Measurements from ENCODE around the gene ALPP.
"Not testable (repeated sequence)": the region's sequence is repeated elsewhere in the genome, so short reads cannot be mapped to it uniquely, and the experiment has no call there.

Gene ALPP

DNA sequence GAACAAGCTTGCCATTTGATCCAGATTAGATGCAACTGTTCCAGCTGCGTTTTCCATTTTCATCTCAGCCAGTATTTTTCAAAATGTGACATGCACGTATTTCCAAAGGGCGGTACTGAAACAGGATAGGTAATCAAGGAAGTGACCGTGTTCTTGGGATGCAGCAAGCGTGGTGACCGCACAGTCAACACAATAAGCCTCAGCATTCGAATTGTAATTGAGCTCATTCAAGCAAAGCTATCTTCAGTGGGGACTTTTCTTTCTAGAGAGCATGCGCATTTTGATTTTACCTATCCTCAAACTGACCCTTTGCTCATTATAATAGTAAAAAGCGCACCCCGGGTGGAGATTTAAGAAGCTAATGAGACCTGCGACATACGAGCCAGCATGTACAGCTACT is 3.4 kb upstream of the ALPP start:
- peak; percentile 59 for DNase-seq (ENCODE audit: low read depth, low spot score)
- no peak for TF ChIP-seq YY1 (IDR thresholded peaks at IDR 0.05; ENCODE audit: insufficient read depth, insufficient read length)
- TF ChIP-seq ZNF274 (IDR thresholded peaks at IDR 0.05; ENCODE audit: low read depth, low read length), result no peak
- TF ChIP-seq SUZ12 (IDR thresholded peaks at IDR 0.05; ENCODE audit: extremely low read depth, insufficient read depth, insufficient read length), result no peak
- Histone ChIP-seq H3K4me1 (ENCODE audit: insufficient read depth, insufficient read length) (peaks cover 6% of the 10 kb centered on the region), H3K9ac (ENCODE audit: insufficient read length, low read depth) (no peak overlapping the region), H3K9me3 (ENCODE audit: insufficient read depth, low read length) (no peaks in the 10 kb centered on the region), H3K27me3 (ENCODE audit: insufficient read depth, insufficient read length) (no peaks in the 10 kb centered on the region), H3K4me3 (ENCODE audit: insufficient read length, low read depth) (no peak overlapping the region), H3K36me3 (ENCODE audit: insufficient read depth, insufficient read length, low read length) (no peaks in the 10 kb centered on the region)

- no peaks in the 10 kb centered on the region for H3K9me3 ChIP-seq (ENCODE audit: insufficient read depth, low read length)
- DNase-seq (ENCODE audit: low read depth, low spot score), result no peak
Observed at GRCh38 chr2:232376260-232376659, 2.3 kb upstream of the ALPP start.

DNA sequence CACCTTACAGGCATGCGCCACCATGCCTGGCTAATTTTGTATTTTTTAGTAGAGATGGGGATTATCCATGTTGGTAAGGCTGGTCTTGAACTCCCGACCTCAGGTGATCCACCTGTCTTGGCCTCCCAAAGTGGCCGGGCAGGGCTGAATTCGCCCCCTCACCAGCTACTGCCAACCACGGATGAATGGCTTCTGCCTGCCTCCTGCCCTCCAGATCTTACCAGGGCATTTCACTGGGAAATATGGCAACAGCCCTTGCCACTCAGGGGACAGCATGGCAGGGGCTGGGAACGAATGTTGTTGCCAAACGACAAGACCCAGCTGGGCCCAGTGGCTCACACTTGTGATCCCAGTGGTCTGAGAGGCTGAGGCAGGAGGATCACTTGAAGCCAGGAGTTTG is 1.8 kb upstream of the ALPP start:
- DNase-seq (ENCODE audit: low read depth, low spot score), result no peak
- Histone ChIP-seq H3K36me3 (ENCODE audit: insufficient read depth, insufficient read length, low read length) (no peaks in the 10 kb centered on the region), H3K9me3 (ENCODE audit: insufficient read depth, low read length) (no peaks in the 10 kb centered on the region), H3K4me1 (ENCODE audit: insufficient read depth, insufficient read length) (peaks cover 6% of the 10 kb centered on the region), H3K9ac (ENCODE audit: insufficient read length, low read depth) (no peak overlapping the region), H3K4me3 (ENCODE audit: insufficient read length, low read depth) (no peak overlapping the region), H3K27me3 (ENCODE audit: insufficient read depth, insufficient read length) (no peaks in the 10 kb centered on the region)
- TF ChIP-seq YY1 (IDR thresholded peaks at IDR 0.05; ENCODE audit: insufficient read depth, insufficient read length) (no peak), SUZ12 (IDR thresholded peaks at IDR 0.05; ENCODE audit: extremely low read depth, insufficient read depth, insufficient read length) (no peak), ZNF274 (IDR thresholded peaks at IDR 0.05; ENCODE audit: low read depth, low read length) (no peak)

More at GRCh38 chr2:232376260-232376659, 2.3 kb upstream of the ALPP start:
- peaks cover 6% of the 10 kb centered on the region for H3K4me1 ChIP-seq (ENCODE audit: insufficient read depth, insufficient read length)
- H3K9ac ChIP-seq (ENCODE audit: insufficient read length, low read depth), result no peak overlapping the region
- H3K4me3 ChIP-seq (ENCODE audit: insufficient read length, low read depth), result no peak overlapping the region
- H3K27me3 ChIP-seq (ENCODE audit: insufficient read depth, insufficient read length), result no peaks in the 10 kb centered on the region
- TF ChIP-seq ZNF274 (IDR thresholded peaks at IDR 0.05; ENCODE audit: low read depth, low read length) (no peak), YY1 (IDR thresholded peaks at IDR 0.05; ENCODE audit: insufficient read depth, insufficient read length) (no peak), SUZ12 (IDR thresholded peaks at IDR 0.05; ENCODE audit: extremely low read depth, insufficient read depth, insufficient read length) (no peak)
- no peaks in the 10 kb centered on the region for H3K36me3 ChIP-seq (ENCODE audit: insufficient read depth, insufficient read length, low read length)

- no peaks in the 10 kb centered on the region for H3K27me3 ChIP-seq (ENCODE audit: insufficient read depth, insufficient read length)
Observed at GRCh38 chr2:232377319-232377718, 1.2 kb upstream of the ALPP start.

DNA sequence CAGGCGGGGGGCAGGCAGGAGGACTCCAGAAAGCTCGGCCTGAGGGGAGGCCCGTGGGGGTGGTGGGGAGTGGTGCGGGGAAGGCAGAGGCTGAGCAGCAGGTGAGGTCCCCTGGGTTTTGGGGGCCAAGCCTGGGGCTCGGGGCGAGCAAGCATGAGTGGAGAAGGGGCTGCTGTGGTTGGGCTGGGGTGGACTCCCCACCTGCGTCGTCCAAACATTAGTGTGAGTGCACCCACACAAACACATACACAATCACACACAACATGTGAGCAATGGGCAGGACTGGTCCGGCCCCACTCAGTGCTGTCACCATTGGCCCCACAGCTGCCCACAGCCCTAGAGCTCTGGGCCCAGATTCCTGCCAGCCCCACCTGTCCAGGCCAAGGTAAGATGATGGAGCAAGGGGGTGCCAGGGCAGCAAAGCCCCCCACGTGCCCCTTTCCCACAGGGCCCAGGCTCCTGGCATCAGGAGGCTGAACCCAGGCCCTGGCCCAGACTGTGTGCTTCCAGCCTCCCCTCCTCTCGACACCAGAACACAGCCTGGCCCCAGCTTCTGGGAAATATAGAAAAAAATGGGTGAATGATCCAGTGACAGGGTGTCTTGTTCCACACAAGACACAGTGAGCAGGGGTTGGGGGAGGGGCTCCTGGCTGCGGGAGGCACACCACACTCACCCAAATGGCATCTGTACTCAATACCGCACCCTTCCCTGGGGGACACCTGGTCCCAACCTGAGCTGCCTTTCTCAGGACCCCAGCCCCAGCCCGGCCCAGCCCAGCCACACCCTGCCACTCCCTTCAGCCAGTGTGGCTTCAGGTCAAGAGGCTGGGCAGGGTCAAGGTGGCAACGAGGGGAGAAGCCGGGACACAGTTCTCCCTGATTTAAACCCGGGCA is 463 bp upstream of the ALPP start:
- DNase-seq (ENCODE audit: low read depth, low spot score), result no peak
- Histone ChIP-seq H3K9me3 (ENCODE audit: insufficient read depth, low read length) (no peaks in the 10 kb centered on the region), H3K4me1 (ENCODE audit: insufficient read depth, insufficient read length) (peaks cover 6% of the 10 kb centered on the region), H3K9ac (ENCODE audit: insufficient read length, low read depth) (peak overlapping the region; percentile 21), H3K4me3 (ENCODE audit: insufficient read length, low read depth) (no peak overlapping the region), H3K36me3 (ENCODE audit: insufficient read depth, insufficient read length, low read length) (no peaks in the 10 kb centered on the region), H3K27me3 (ENCODE audit: insufficient read depth, insufficient read length) (no peaks in the 10 kb centered on the region)
- no peak for TF ChIP-seq YY1 (IDR thresholded peaks at IDR 0.05; ENCODE audit: insufficient read depth, insufficient read length)
- no peak for TF ChIP-seq SUZ12 (IDR thresholded peaks at IDR 0.05; ENCODE audit: extremely low read depth, insufficient read depth, insufficient read length)
- TF ChIP-seq ZNF274 (IDR thresholded peaks at IDR 0.05; ENCODE audit: low read depth, low read length), result no peak

More at GRCh38 chr2:232377319-232377718, 1.2 kb upstream of the ALPP start:
- no peak for DNase-seq (ENCODE audit: low read depth, low spot score)
- TF ChIP-seq YY1 (IDR thresholded peaks at IDR 0.05; ENCODE audit: insufficient read depth, insufficient read length) (no peak), SUZ12 (IDR thresholded peaks at IDR 0.05; ENCODE audit: extremely low read depth, insufficient read depth, insufficient read length) (no peak), ZNF274 (IDR thresholded peaks at IDR 0.05; ENCODE audit: low read depth, low read length) (no peak)
- H3K9me3 ChIP-seq (ENCODE audit: insufficient read depth, low read length), result no peaks in the 10 kb centered on the region
- H3K36me3 ChIP-seq (ENCODE audit: insufficient read depth, insufficient read length, low read length), result no peaks in the 10 kb centered on the region
- H3K4me1 ChIP-seq (ENCODE audit: insufficient read depth, insufficient read length), result peaks cover 6% of the 10 kb centered on the region
- H3K9ac ChIP-seq (ENCODE audit: insufficient read length, low read depth), result no peak overlapping the region
- no peak overlapping the region for H3K4me3 ChIP-seq (ENCODE audit: insufficient read length, low read depth)

GRCh38 chr2:232379610-232380590 is 1.3 kb downstream of the ALPP start:
- H3K9ac ChIP-seq (ENCODE audit: insufficient read length, low read depth); DNase-seq (ENCODE audit: low read depth, low spot score); H3K4me3 ChIP-seq (ENCODE audit: insufficient read length, low read depth); H3K27me3 ChIP-seq (ENCODE audit: insufficient read depth, insufficient read length); H3K9me3 ChIP-seq (ENCODE audit: insufficient read depth, low read length); H3K4me1 ChIP-seq (ENCODE audit: insufficient read depth, insufficient read length); H3K36me3 ChIP-seq (ENCODE audit: insufficient read depth, insufficient read length, low read length): not testable (repeated sequence)

GRCh38 chr2:232381204-232382031 is 2.9 kb downstream of the ALPP start:
- DNase-seq (ENCODE audit: low read depth, low spot score); H3K27me3 ChIP-seq (ENCODE audit: insufficient read depth, insufficient read length); H3K4me3 ChIP-seq (ENCODE audit: insufficient read length, low read depth); H3K9me3 ChIP-seq (ENCODE audit: insufficient read depth, low read length); H3K36me3 ChIP-seq (ENCODE audit: insufficient read depth, insufficient read length, low read length); H3K4me1 ChIP-seq (ENCODE audit: insufficient read depth, insufficient read length); H3K9ac ChIP-seq (ENCODE audit: insufficient read length, low read depth): not testable (repeated sequence)

Measured in NT2/D1 (cell line).